SK-N-SH (cell line): ENCODE results near the gene ARHGEF3.

Experiments used
- CHD2 ChIP-seq: fragments of 150-350 bp; IDR thresholded peaks from 2 replicates; pipeline ENCODE4 v1.6.1; 2018; ENCODE audit warnings: low read length; ENCODE audit not compliant: partially characterized antibody
- EZH2phosphoT487 ChIP-seq: fragments of 200-600 bp; sonication (generic); IDR thresholded peaks from 2 replicates; pipeline ENCODE4 v1.6.1; 2017; ENCODE audit warnings: low read depth, mixed run types, mild to moderate bottlenecking, antibody characterized with exemption, moderate library complexity, borderline replicate concordance
- JUND ChIP-seq: IDR thresholded peaks from 2 replicates; pipeline ENCODE4 v1.4.0; 2012
- MEF2A ChIP-seq: IDR thresholded peaks from 2 replicates; pipeline ENCODE4 v1.4.0; 2012; ENCODE audit warnings: low read depth, borderline replicate concordance
- NRF1 ChIP-seq: IDR thresholded peaks from 2 replicates; pipeline ENCODE4 v1.6.1; 2012; ENCODE audit warnings: low read depth, mild to moderate bottlenecking, low read length
- PBX3 ChIP-seq: IDR thresholded peaks from 2 replicates; pipeline ENCODE4; 2012
- POLR2AphosphoS5 ChIP-seq: IDR thresholded peaks from 2 replicates; pipeline ENCODE4 v1.6.1; 2012; ENCODE audit warnings: low read depth, low read length
- RAD21 ChIP-seq: IDR thresholded peaks from 2 replicates; pipeline ENCODE4 v1.6.1; 2012; ENCODE audit warnings: mild to moderate bottlenecking, low read length
- SIN3A ChIP-seq: IDR thresholded peaks from 2 replicates; pipeline ENCODE4 v1.6.1; 2012; ENCODE audit warnings: low read depth, mild to moderate bottlenecking, low read length, moderate library complexity, borderline replicate concordance
- TCF12 ChIP-seq: IDR thresholded peaks from 2 replicates; pipeline ENCODE4 v1.4.0; 2012
- ZBTB33 ChIP-seq: IDR thresholded peaks from 2 replicates; pipeline ENCODE4 v1.4.0; 2012; ENCODE audit warnings: low read depth, borderline replicate concordance
- TF ChIP-seq, protein P1 (sequence below): fragments of 200-600 bp; sonication (generic); IDR thresholded peaks from 2 replicates; pipeline ENCODE4 v1.6.1; 2017; ENCODE audit warnings: antibody characterized with exemption, mild to moderate bottlenecking, moderate library complexity
- TF ChIP-seq, protein P2 (sequence below): fragments of 150-350 bp; IDR thresholded peaks from 2 replicates; pipeline ENCODE4 v1.6.1; 2017; ENCODE audit warnings: antibody characterized with exemption, low read length, low read depth, borderline replicate concordance
- TF ChIP-seq, protein P3 (sequence below): IDR thresholded peaks from 2 replicates; pipeline ENCODE4 v1.4.0; 2012; ENCODE audit warnings: low read depth

DNA sequence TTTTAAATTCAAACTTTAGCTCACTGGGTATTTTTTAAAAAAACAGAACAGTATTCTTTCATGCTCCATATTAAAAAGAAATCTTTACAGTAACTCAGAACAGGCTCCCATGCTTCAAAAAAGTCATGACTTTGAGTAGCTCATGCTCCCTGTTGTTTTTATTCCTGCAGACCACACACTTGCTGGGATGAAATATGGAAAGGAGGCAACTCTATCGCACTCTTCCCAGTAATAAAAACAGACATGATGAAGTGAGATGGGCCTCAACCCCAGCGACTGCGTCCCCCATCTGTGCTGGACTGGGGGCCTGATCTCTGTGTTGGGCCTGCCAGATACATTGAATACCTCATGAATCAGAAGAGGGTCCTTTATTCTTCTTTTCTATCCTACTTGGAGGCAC is 58.9 kb downstream of the ARHGEF3 start:
- TF ChIP-seq, protein P1, sequence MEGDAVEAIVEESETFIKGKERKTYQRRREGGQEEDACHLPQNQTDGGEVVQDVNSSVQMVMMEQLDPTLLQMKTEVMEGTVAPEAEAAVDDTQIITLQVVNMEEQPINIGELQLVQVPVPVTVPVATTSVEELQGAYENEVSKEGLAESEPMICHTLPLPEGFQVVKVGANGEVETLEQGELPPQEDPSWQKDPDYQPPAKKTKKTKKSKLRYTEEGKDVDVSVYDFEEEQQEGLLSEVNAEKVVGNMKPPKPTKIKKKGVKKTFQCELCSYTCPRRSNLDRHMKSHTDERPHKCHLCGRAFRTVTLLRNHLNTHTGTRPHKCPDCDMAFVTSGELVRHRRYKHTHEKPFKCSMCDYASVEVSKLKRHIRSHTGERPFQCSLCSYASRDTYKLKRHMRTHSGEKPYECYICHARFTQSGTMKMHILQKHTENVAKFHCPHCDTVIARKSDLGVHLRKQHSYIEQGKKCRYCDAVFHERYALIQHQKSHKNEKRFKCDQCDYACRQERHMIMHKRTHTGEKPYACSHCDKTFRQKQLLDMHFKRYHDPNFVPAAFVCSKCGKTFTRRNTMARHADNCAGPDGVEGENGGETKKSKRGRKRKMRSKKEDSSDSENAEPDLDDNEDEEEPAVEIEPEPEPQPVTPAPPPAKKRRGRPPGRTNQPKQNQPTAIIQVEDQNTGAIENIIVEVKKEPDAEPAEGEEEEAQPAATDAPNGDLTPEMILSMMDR: no peak
- TF ChIP-seq MEF2A: no peak
- TF ChIP-seq, protein P2, sequence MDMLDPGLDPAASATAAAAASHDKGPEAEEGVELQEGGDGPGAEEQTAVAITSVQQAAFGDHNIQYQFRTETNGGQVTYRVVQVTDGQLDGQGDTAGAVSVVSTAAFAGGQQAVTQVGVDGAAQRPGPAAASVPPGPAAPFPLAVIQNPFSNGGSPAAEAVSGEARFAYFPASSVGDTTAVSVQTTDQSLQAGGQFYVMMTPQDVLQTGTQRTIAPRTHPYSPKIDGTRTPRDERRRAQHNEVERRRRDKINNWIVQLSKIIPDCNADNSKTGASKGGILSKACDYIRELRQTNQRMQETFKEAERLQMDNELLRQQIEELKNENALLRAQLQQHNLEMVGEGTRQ: no peak
- TF ChIP-seq RAD21: no peak
- no peak for TF ChIP-seq ZBTB33
- TF ChIP-seq NRF1: no peak
- no peak for TF ChIP-seq JUND
- no peak for TF ChIP-seq EZH2phosphoT487
- no peak for TF ChIP-seq TCF12
- TF ChIP-seq, protein P3, sequence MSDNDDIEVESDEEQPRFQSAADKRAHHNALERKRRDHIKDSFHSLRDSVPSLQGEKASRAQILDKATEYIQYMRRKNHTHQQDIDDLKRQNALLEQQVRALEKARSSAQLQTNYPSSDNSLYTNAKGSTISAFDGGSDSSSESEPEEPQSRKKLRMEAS: no peak
- TF ChIP-seq SIN3A: no peak
- TF ChIP-seq CHD2: no peak
- TF ChIP-seq POLR2AphosphoS5: no peak
- no peak for TF ChIP-seq PBX3
